HG02885 (cell line): ENCODE data around the gene PDK4.
"Not testable (repeated sequence)": the region's sequence is repeated elsewhere in the genome, so short reads cannot be mapped to it uniquely, and the experiment has no call there.

ENCODE experiments used
- ATAC-seq: cut with Tn5 transposase; IDR thresholded peaks from one replicate; pipeline ENCODE4 v1.9.1; 2021; ENCODE audit warnings: mild to moderate bottlenecking; ENCODE audit not compliant: unreplicated experiment, poor library complexity

PDK4 gene

DNA sequence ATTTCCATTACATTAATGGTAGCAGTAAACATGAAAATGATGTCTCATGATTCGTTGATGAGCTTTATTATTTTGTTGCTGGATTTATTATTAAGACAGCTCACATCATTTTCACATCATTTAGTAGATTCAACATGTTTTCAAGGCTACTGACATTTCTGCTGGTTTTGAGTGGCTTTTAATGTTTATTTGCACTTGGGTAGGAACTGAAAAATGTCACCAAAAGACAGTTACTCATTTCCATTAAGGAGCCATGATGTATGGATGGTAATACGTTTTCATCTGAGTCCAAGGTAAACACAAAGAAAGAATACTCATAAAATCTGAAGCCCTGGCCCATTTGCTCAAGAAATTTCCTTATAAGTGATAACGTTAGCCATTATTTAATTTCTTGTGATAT is 14.8 kb downstream of the PDK4 start:
- ATAC-seq: no peak

GRCh38 chr7:95579318-95579717 is 17.0 kb downstream of the PDK4 start:
- no peak for ATAC-seq

DNA sequence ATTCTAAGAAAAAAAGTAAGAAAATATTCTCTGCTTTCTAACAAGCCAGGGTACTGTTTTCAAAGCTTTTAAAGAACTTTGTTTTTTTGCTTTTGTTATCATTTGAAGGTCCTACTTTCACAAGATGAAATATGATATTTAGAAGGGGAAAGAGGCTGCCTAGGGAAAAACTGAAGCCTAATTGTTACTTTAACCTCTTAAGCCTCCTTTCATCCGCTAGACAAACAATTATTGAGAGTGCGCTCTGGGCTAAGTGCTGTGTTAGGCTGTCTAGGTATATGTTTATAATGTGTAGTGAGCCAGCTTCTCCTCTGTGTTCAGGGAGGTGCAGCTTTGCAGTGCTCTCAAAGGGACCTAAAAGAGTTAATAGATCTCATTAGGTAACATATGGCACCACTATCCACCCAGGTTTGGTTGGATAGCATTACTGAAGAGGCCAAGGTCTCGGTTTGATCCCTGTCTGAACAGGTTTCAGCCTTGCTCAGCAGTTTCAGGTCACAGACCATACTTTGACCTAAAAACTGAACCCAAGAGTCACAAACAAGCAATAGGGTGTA is 17.9 kb downstream of the PDK4 start:
- no peak for ATAC-seq

DNA sequence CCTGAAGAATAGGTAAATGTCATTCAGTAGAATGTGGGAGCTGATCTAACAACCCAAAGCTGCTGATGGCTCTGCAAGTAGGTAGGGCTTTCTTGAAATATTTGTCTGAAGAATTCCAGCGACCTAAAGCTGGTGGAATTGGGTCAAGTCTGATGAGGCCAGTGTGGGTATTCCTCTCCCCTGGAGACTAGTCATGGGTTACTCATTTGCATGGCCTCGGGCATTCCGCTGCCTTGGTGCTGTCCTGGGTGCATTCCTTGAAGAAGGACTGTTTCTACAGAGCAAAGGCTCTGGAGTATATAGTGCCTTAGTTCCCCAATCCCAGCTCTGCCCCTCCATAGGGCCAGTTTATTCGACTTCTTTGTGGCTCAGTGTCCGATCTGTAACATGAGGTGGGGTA is 19.2 kb downstream of the PDK4 start:
- ATAC-seq: no peak

DNA sequence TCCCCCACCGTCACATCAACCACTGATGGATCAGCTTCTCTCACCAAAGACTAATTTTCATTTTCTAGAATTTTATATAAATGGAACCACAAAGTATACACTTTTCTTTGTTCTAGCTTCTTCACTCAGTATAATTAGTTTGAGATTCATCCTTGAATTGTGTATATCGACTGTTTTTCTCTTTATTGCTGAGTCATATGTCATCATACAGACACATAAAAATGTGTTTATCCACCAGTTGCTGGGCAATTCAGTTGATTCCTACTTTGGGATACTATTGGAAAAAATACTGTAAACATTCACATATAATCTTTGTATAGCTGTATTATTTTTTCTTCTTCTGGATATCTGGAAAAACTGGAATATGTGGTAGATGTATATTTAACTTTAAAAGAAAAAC is 26.6 kb downstream of the PDK4 start:
- no peak for ATAC-seq

GRCh38 chr7:95560674-95561073 is 35.6 kb downstream of the PDK4 start:
- ATAC-seq: no peak

GRCh38 chr7:95558864-95559263 is 37.5 kb downstream of the PDK4 start:
- no peak for ATAC-seq

GRCh38 chr7:95556777-95557176 is 39.5 kb downstream of the PDK4 start:
- no peak for ATAC-seq

DNA sequence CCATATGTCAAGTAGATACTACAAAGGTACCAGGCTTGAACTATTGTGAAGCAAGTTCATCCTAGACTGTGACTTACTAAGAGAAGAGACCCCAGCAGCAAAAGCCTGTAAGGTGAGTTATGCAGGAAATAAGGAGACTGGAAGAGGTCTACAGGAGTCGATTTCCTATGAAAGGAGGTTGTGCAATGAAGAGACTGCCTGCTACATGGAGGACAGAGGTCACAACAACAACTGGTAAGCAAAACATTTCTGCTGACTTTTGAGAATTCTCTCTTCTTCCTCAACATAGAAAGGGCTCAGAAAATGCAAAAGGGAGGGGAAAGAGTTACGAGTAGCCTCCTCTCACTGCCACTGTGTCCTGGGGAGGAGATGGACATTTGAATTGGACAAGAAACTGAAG is 42.4 kb downstream of the PDK4 start:
- ATAC-seq: no peak

- not testable (repeated sequence) for ATAC-seq
Observed at GRCh38 chr7:95552010-95552926, 44.0 kb downstream of the PDK4 start.

DNA sequence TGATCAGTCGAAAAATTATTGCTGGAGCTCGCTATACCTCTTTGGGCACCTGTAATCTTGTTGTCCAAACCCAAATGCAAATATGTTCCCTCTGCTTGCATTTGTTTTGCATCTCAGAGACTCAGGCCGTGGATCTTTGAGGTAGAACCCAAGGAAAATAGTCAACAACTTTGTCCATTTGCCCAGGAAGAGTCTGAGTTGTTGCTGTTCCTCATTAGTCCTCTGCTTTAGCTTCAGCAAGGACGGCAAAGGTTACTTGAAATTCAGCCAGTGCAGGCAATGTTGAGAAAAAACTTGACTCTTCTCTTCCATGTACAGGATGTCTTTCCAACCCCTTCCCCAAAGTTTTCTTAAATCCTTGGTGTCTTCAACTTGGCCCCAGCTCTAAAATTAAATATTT is 45.8 kb downstream of the PDK4 start:
- no peak for ATAC-seq

DNA sequence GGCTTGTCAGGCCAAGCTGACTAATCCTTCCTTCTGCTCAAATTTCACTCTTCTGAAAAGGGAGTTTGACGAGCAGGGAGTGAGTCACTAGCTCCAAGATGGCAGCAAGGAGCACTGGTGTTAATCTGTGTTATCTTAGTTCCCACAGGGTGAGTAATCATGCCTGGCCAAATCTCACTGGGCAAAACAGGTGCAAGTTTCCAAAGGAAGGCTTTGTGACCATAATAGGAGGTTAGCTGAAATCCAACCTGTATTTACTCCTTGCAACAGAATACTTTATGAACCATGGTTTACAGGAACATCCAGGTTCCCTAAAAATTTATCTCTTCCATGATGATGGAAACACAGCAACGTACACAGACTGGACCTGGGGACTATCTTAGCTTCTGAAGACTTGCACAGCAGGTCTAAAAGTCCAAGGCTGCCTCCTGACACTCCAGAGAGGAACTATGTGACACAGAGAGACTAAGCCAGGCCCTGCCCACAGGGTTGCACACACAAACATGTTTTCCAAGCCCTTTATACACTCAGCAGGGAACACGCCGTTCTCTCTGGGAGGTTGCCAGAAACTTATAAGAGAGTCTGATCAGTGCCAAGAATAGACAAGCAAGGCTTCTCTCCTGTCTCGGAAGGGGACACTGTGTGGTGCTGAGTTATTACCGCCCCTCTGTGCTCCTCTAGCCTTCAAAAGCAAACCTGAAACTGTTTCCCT is 46.3 kb downstream of the PDK4 start:
- ATAC-seq: no peak

GRCh38 chr7:95547361-95548348 is 48.7 kb downstream of the PDK4 start:
- no peak for ATAC-seq

GRCh38 chr7:95546647-95547046 is 49.7 kb downstream of the PDK4 start:
- no peak for ATAC-seq

DNA sequence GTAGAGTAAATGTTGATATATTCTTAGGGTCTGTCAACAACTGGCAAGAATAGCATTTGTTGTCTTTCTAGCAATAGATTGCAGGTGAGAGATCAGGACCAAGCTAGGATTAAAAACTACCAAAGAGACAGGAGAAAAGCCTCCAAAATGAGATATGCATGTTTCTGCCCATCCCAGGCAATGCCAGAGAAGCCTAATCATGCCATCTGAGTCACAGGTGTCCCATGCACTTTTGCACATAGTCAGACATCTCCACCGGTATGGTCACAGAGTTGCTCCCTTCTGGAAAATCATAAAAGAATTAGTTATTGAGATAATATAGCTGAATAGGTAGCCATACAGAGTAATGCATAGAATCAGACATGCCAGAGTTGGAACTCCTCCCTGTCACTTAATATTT is 50.6 kb downstream of the PDK4 start:
- no peak for ATAC-seq

DNA sequence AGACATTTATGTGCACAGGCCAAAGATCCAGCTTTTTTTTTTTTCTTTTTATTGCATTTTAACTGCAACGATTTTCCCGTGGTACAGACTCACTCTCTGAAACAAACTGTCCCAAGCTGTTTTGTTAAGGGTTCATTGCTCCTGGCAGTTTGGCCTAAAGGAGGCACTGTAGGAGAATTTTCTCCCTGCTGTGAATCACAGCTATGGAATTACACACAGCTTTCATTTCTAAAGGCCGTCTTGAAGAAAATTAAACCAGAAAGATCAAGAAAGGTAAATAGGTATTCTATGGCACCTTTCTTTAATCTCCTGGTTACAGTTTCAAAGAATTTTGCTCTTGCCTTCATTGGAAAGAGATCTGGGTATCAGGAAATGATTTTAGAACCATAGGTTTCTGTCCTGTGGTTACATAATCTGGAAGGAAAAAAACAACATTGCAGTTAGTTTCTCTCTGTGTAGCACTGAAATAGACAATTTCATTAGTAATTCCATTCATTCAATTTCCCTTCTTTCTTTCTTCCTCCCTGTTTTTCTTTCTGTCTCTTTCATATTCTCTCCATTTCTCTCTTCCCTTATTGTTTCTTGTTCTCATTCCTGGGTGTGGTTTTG is 51.2 kb downstream of the PDK4 start:
- ATAC-seq: peak; percentile 51

DNA sequence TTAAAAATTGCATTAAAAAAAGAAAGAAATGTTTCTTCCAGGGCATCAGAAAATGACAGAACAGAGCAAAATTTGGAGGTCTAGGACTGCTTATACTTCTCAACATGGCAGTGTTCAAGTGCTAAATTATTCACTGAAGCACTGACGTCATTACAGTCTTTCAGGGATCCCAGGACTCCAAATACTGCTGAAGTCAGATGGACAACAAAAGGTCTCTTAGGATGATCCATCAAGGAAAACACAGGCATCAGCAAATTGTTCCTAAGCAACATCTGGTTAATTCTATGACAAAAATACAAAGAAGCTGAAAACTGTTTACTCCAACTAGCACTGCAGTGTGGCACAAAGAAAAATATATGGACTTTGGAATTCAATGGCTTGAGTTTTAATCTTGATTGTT is 52.1 kb downstream of the PDK4 start:
- no peak for ATAC-seq

DNA sequence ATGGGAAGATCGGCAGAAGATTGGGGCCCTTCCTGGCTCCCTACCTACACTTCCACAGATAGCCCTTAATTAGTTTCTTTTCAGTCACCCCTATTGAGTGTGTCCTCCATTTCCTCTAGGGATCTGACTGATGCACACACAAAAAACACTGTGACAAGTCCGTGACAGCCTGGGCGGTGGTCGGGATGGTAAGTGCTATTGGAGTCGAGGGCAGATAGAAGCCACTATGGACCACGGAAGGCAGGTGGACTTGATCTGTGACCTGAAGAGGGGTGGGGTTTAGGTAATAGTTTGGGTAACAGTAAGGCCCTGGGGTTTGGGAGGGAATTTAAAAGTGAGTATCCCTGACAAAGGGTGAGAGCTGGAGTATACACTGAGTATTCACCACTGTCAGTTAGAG is 53.0 kb downstream of the PDK4 start:
- no peak for ATAC-seq

GRCh38 chr7:95540366-95540765 is 56.0 kb downstream of the PDK4 start:
- ATAC-seq: no peak

GRCh38 chr7:95539426-95539825 is 56.9 kb downstream of the PDK4 start:
- no peak for ATAC-seq
